ENCODE measurements around the gene MUSK.
"Not testable (repeated sequence)": the region's sequence is repeated elsewhere in the genome, so short reads cannot be mapped to it uniquely, and the experiment has no call there.

MUSK gene

GRCh38 chr9:110695846-110696245 lies 27.3 kb downstream of the MUSK start:
- DNase-seq (ENCODE audit: low read depth in 2 of 2): not testable (repeated sequence)

- DNase-seq (ENCODE audit: low read depth in 2 of 2): no peak
Measured at GRCh38 chr9:110700953-110701352, 32.4 kb downstream of the MUSK start.

- DNase-seq (ENCODE audit: low read depth in 2 of 2): no peak
Measured at GRCh38 chr9:110703669-110704068, 35.1 kb downstream of the MUSK start.

GRCh38 chr9:110707419-110707818 lies 38.8 kb downstream of the MUSK start:
- no peak for DNase-seq (ENCODE audit: low read depth in 2 of 2)

- DNase-seq (ENCODE audit: low read depth in 2 of 2): no peak
Measured at GRCh38 chr9:110710420-110710819, 41.8 kb downstream of the MUSK start.

- no peak for DNase-seq (ENCODE audit: low read depth in 2 of 2)
Measured at GRCh38 chr9:110712955-110713354, 44.4 kb downstream of the MUSK start.

GRCh38 chr9:110714314-110714713 lies 45.7 kb downstream of the MUSK start:
- DNase-seq (ENCODE audit: low read depth in 2 of 2): no peak

- DNase-seq (ENCODE audit: low read depth in 2 of 2): no peak
Measured at GRCh38 chr9:110728058-110728457, 59.5 kb downstream of the MUSK start.

GRCh38 chr9:110729641-110730040 lies 61.0 kb downstream of the MUSK start:
- DNase-seq (ENCODE audit: low read depth in 2 of 2): no peak

GRCh38 chr9:110731437-110732028 lies 62.9 kb downstream of the MUSK start:
- no peak for DNase-seq (ENCODE audit: low read depth in 2 of 2)

- no peak for DNase-seq (ENCODE audit: low read depth in 2 of 2)
Measured at GRCh38 chr9:110738982-110739381, 70.4 kb downstream of the MUSK start.

GRCh38 chr9:110742741-110743371 lies 74.3 kb downstream of the MUSK start:
- DNase-seq (ENCODE audit: low read depth in 2 of 2): no peak

GRCh38 chr9:110744715-110745384 lies 76.3 kb downstream of the MUSK start:
- no peak for DNase-seq (ENCODE audit: low read depth in 2 of 2)

- DNase-seq (ENCODE audit: low read depth in 2 of 2): no peak
Measured at GRCh38 chr9:110745676-110746075, 77.1 kb downstream of the MUSK start.

GRCh38 chr9:110746211-110746930 lies 77.8 kb downstream of the MUSK start:
- DNase-seq (ENCODE audit: low read depth in 2 of 2): no peak

- no peak for DNase-seq (ENCODE audit: low read depth in 2 of 2)
Measured at GRCh38 chr9:110748251-110748893, 79.8 kb downstream of the MUSK start.

GRCh38 chr9:110750272-110750671 lies 81.7 kb downstream of the MUSK start:
- DNase-seq (ENCODE audit: low read depth in 2 of 2): no peak

GRCh38 chr9:110751971-110752370 lies 83.4 kb downstream of the MUSK start:
- no peak for DNase-seq (ENCODE audit: low read depth in 2 of 2)

GRCh38 chr9:110752766-110753165 lies 84.2 kb downstream of the MUSK start:
- no peak for DNase-seq (ENCODE audit: low read depth in 2 of 2)

- no peak for DNase-seq (ENCODE audit: low read depth in 2 of 2)
Measured at GRCh38 chr9:110753731-110754231, 85.2 kb downstream of the MUSK start.

- DNase-seq (ENCODE audit: low read depth in 2 of 2): no peak
Measured at GRCh38 chr9:110755179-110755578, 86.6 kb downstream of the MUSK start.

GRCh38 chr9:110758201-110758600 lies 89.6 kb downstream of the MUSK start:
- DNase-seq (ENCODE audit: low read depth in 2 of 2): no peak
